ENCODE results near the gene ATN1. TPM values are rescaled to one million over a fixed set of nuclear protein-coding genes. Genes with fewer than 3 reads are reported as not detected.
A peak's percentile ranks its signal among the peaks of the same experiment; 100 is the strongest.

ATN1 gene
- total and polyA plus RNA-seq, 2 of the 8 experiments (the other 6 are each of a cell fraction or from before 2014, with no cell fraction given), result 20.6 to 73.4 TPM

GRCh38 chr12:6956021-6956727 lies 28.4 kb downstream of the ATN1 start:
- H3K23me2 ChIP-seq (ENCODE audit: low read depth, low read length), result no peaks in the 10 kb centered on the region
- DNase-seq (ENCODE audit: low read depth in 1 of 2, low spot score in 2 of 2) (no peak), FAIRE-seq (no peak)
- no peaks in the 10 kb centered on the region for H3K79me2 ChIP-seq (ENCODE audit: control insufficient read depth in 1 of 2, insufficient read depth in 2 of 2, low read length in 2 of 2)
- H4K8ac ChIP-seq (ENCODE audit: extremely low read depth, insufficient read depth, low read length), result no peak overlapping the region
- ChIA-PET POLR2A (ENCODE audit: partially characterized antibody) (interaction anchor here (0.6 to 44.0 kb wide), 3 partner anchors 11 to 80 kb away, joined by 3 to 1596 read pairs (median 1596); partner anchors contain the start of genes ATN1, C12orf57, EMG1 and PHB2), CTCF (ENCODE audit: partially characterized antibody) (interaction anchor here (0.5 to 12.2 kb wide), 5 partner anchors 10 to 188 kb away, joined by 3 to 277 read pairs (median 4); partner anchors contain the start of genes C12orf57 and RNU7-1)
- no peak overlapping the region for H2BK5ac ChIP-seq (ENCODE audit: low read depth, low read length)
- H3K9me3 ChIP-seq (ENCODE audit: insufficient read depth in 2 of 2, low read depth in 1 of 2, low read length in 1 of 2), result no peaks in the 10 kb centered on the region
- no peak overlapping the region for H3K4me3 ChIP-seq (ENCODE audit: extremely low read depth in 1 of 4, insufficient read depth in 2 of 4, low read depth in 3 of 4, low read length in 4 of 4)
- WGBS, 2 experiments (ENCODE audit: extremely low coverage in 1 of 2, insufficient coverage in 1 of 2, insufficient read length in 1 of 2, insufficient replicate concordance in 2 of 2, low coverage in 1 of 2, low lambda C conversion rate in 2 of 2, missing lambda C conversion rate in 1 of 2), result 85% methylated on average over 24 of the region's 28 CpGs; no CpG with 5 or more reads in 1 of the 2 experiments
- H3K79me1 ChIP-seq (ENCODE audit: low read depth, low read length), result no peaks in the 10 kb centered on the region
- no peak overlapping the region for H3K4me2 ChIP-seq (ENCODE audit: insufficient read depth in 1 of 2, low read depth in 2 of 2, low read length in 2 of 2)
- peaks cover under 1 to 23% (median 13%) of the 10 kb centered on the region in 4 experiments for H3K4me1 ChIP-seq (replicated peaks in 1 of 4; ENCODE audit: control insufficient read depth in 3 of 4, insufficient read depth in 4 of 4, low read length in 3 of 4)
- H3K4ac ChIP-seq (replicated peaks; ENCODE audit: insufficient read length, low read depth, low read length), result no peak overlapping the region
- H3K9ac ChIP-seq (replicated peaks in 1 of 4; ENCODE audit: extremely low read depth in 1 of 4, low read depth in 3 of 4, low read length in 3 of 4), result no peak overlapping the region
- H3K27ac ChIP-seq (ENCODE audit: low read depth, low read length), result no peak overlapping the region
- H4K5ac ChIP-seq (ENCODE audit: insufficient read length, low read depth, low read length), result no peak overlapping the region
- H3K27me3 ChIP-seq (replicated peaks in 1 of 4; ENCODE audit: control insufficient read depth in 3 of 4, extremely low read depth in 1 of 4, insufficient read depth in 3 of 4, low read length in 3 of 4), result no peaks in the 10 kb centered on the region
- no peak overlapping the region for H3K56ac ChIP-seq (replicated peaks; ENCODE audit: insufficient read length, low read depth, low read length)
- H3K14ac ChIP-seq (ENCODE audit: insufficient read length), result no peak overlapping the region
- H3K36me3 ChIP-seq (ENCODE audit: control insufficient read depth in 2 of 4, insufficient read depth in 4 of 4, low read length in 3 of 4), result no peaks in the 10 kb centered on the region
- H2BK15ac ChIP-seq (ENCODE audit: low read length), result no peak overlapping the region
- H2AFZ ChIP-seq (ENCODE audit: low read length), result no peak overlapping the region
- peak overlapping the region; percentile 32; the same call in 1 of the 2 replicates for H2BK20ac ChIP-seq (ENCODE audit: low read length)
- H4K91ac ChIP-seq (replicated peaks; ENCODE audit: insufficient read length, low read length), result no peak overlapping the region
- no peak overlapping the region for H3K23ac ChIP-seq (ENCODE audit: insufficient read length)
- no peak for TF ChIP-seq KDM1A (IDR thresholded peaks at IDR 0.05; ENCODE audit: borderline replicate concordance, low read length)
- TF ChIP-seq RFX5 (IDR thresholded peaks at IDR 0.05; ENCODE audit: borderline replicate concordance, low read depth, low read length), result no peak
- no peak overlapping the region for H2BK12ac ChIP-seq (ENCODE audit: low read depth, low read length)
- no peak overlapping the region for H3K18ac ChIP-seq (ENCODE audit: extremely low read depth, low read length)
- H2AK5ac ChIP-seq (ENCODE audit: low read depth, low read length), result no peak overlapping the region
- no peak overlapping the region for H2BK120ac ChIP-seq (replicated peaks; ENCODE audit: low read depth, low read length)
- no peaks in the 10 kb centered on the region for H4K20me1 ChIP-seq (replicated peaks in 1 of 2; ENCODE audit: control insufficient read depth in 1 of 2, insufficient read depth in 2 of 2, low read length in 2 of 2)

Measured in H1 (cell line).